Posterior cingulate gyrus (tissue), 11 donors: ENCODE measurements around the gene TMEM150C.
A peak's percentile ranks its signal among the peaks of the same experiment; 100 is the strongest.
"Not testable (repeated sequence)": the region's sequence is repeated elsewhere in the genome, so short reads cannot be mapped to it uniquely, and the experiment has no call there.

Experiments used
- DNase-seq, 10 donors: peaks; one replicate each; pipeline versions ENCODE4 v3.0.0 to v3.0.0-alpha.2; 2020 to 2021; ENCODE audit warnings: mixed read lengths in 3 of 10
- intact Hi-C: fragments of 100-400 bp; cut with DNase I; formaldehyde crosslinking; loops from one replicate; pipeline ENCODE4 v1.15.1; 2023

TMEM150C gene

DNA sequence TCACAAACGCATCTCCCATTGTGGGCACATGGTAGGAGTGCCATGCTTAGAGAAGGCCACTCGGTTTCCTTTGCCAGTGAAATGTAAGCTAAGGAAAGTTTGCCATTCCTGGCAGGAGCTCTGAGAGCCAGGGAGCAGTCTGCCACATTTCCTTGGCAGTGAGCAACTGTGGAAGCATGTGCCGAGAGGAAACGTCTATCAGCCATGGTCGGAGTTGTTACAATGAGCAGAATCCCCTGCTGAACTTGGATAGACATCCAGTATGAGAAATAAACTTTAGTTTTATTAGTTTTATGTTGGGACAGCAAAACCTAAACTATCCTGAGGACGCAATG is 80.3 kb downstream of the TMEM150C start:
- DNase-seq, result no peak
- intact Hi-C loops, result no loop called here

DNA sequence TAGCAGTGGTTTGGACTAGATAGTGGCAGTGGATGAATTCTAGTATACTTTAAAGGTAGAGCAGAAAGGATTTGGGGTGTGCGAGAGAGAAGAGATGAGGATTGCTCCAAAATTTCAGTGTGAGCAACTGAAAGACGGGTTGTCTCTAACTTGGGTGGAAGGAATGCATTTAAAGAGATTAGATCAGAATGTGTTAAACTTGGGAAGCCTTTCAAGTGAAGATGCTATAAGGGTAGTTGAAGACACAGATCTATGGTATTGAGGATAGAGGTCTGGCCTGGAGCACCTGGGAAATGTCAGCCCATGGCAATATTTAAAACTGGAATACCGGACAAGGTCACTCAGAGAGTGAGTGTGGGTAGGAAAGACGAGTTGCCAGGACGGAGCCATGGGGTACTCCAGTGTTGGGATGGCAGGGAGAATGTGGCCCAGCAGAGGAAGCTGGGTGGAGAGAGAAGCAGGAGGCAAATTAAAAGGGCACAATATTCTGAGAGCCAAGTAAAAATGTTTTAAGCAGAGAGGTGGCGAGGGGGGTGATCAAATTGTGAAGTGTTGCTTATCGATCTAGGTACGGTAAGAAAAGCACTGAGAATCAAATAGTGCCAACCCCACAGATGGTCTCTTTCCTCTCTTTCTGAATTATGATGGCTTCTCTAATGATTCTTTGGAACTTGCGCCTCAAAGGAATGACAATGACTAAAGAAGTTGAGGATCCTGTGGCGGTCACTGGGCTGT is 80.8 kb downstream of the TMEM150C start:
- intact Hi-C loops, result no loop called here

DNA sequence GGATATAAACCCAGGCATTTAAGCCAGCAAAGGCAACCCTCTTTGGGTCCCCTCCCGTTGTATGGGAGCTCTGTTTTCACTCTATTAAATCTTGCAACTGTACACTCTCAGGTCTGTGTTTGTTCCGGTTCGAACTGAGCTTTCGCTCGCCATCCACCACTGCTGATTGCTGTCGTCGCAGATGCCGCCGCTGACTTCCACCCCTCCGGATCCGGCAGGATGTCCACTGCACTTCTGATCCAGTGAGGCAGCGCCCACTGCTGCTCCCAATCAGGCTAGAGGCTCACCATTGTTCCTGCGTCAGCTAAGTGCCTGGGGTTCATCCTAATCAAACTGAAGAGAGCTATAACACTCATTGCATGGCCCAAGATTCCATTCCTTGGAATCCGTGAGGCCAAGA is 82.2 kb downstream of the TMEM150C start:
- intact Hi-C loops, result no loop called here
- no peak for DNase-seq

More for the DNA sequence above, 80.8 kb downstream of the TMEM150C start:
- DNase-seq, result no peak

DNA sequence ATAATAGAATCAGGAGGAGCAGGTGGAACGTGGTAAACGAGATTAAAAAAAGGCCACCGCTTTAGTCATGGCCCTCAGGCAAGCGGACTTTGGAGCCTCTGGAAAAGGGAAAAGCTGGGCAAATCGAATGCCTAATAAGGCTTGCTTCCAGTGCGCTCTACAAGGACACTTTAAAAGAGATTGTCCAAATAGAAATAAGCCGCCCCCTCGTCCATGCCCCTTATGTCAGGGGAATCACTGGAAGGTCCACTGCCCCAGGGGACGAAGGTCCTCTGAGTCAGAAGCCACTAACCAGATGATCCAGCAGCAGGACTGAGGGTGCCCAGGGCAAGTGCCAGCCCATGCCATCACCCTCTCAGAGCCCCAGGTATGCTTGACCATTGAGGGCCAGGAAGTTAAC is 84.3 kb downstream of the TMEM150C start:
- DNase-seq, intact Hi-C loops: not testable (repeated sequence)

DNA sequence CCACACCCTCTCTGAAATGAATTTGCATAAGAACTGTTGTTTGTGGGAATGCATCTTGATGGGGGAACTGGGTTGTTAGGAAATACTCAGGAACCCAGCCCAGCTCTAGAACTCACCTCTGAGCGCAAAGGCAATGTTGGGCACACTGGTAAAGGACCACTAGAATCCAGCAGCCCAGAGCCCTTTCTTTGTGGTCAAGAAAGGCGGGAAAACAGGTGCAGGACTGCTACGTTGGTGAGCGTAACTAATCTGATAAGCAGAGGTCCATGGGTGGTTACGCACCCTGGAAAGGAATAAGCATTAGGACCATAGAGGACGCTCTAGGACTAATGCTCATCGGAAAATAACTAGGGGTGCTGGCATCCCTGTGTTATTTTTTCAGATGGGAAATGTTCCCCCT is 85.9 kb downstream of the TMEM150C start:
- intact Hi-C loops, DNase-seq: not testable (repeated sequence)

DNA sequence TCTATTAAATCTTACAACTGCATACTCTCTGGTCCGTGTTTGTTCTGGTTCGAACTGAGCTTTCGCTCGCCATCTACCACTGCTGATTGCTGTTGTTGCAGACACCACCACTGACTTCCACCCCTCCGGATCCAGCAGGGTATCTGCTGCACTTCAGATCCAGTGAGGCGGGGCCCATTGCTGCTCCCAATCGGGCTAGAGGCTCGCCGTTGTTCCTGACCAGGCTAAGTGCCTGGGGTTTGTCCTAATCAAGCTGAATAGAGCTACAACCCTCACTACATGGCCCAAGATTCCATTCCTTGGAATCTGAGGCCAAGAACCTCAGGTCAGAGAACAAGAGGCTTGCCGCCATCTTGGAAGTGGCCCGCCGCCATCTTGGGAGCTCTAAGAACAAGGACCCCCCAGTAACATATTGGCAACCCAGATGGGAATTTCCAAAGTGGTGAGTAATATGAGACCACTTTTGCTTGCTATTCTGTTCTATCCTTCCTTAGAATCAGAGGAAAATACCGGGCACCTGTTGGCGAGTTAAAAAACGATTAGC is 88.1 kb downstream of the TMEM150C start:
- no peak for DNase-seq
- intact Hi-C loops, result no loop called here

DNA sequence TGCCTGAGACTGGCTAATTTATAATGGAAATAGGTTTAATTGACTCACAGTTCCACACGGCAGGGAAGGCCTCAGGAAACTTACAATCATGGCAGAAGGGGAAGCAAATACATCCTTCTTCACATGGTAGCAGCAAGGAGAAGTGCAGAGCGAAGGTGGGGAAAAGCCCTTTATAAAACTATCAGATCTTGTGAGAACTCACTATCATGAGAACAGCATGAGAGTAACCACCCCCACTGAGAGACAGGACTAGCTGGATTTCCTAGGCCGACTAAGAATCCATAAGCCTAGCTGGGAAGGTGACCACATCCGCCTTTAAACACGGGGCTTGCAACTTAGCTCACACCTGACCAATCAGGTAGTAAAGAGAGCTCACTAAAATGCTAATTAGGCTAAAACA is 88.7 kb downstream of the TMEM150C start:
- intact Hi-C loops, DNase-seq: not testable (repeated sequence)

DNA sequence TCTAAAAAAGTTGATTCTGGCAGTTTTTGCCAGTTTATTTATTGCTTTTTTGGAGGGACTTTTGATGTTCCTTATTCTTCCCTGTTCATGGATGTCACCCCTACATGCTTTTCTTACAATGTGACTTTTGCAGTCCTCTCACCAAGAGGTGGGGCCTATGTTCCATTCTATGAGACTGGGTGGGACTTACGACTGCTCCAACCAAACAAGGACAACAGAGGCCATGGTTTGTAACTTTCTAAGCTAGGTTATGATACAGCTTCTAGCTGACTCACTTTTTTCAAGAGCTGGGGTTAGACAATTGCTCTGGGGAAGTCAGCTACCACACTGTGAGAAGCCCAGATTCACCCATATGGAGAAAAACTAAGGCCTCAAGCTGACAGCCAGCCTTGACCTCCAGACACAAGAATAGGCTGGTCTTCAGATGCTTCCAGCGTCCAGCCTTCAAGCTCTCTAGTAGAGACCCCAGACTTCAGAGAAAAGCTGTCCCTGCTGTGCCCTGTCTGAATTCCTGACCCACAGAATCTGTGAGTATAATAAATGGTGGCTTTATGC is 91.9 kb downstream of the TMEM150C start:
- intact Hi-C loops, result loop anchor here (10.0 kb wide), 1 partner anchor 545 kb away; the partner anchor contains the start of gene LIN54
- DNase-seq, result no peak

DNA sequence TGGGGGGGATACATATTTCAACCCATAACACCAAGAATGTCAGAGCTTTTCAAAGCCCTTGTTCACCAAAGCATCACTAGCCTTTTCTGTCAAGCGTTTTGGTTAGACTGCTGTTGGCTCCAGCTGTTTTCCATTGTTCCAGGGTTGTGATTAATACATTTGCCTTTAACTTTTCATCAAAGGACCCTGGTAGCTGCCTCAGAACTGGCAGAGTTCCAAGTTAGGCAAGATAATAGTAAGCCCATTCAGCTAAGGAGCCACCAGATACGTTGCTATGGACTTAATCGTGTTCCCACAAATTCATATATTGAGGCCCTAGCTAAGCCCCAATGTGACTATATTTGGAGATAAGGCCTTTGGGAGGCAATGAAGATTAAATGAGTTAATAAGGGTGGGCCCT is 94.3 kb downstream of the TMEM150C start:
- intact Hi-C loops, result loop anchor here (10.0 kb wide), 1 partner anchor 547 kb away; the partner anchor contains the start of gene LIN54
- DNase-seq, result no peak

DNA sequence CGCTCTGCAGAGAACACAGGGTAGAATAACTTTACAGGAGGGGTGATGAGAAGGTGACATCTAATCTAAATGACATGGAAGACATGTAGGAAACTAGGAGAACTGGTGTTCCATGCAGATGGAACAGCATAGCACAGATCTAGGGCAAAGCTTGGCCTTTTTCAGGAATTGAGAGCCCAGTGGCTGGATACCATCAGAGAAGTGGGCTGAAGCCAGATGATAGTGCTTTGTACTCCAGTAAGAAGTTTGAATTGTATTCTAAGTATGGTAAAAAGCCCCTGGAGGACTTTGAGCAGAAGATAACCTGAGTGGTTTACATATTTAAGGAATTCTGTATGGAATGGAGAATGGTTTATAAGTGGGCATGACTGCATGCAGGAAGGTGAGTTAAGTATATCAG is 98.6 kb downstream of the TMEM150C start:
- no peak for DNase-seq
- intact Hi-C loops, result loop anchor here (2.0 to 10.0 kb wide), 4 partner anchors 339 to 820 kb away; partner anchors contain the start of genes LIN54 and SEC31A

DNA sequence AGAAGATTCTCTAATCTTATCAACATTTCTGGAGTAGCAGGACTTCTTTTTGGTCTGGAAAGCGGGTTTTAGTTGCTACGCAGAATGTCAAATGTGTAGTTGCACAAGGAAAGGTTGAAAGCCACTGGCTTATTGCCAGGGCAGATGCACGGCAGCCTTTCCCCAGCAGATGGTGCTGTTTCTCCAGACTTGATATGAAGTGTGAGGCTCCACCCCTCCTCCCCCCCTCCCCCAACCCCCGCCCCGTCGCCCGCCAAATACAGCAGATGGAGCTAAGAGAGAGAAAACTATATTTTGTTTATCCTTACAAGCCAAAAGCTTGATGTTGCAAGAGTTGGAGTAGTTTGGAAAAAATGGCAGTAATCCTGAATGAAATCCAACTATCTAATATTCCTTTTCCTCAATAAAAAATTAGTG is 99.4 kb downstream of the TMEM150C start:
- intact Hi-C loops, result loop anchor here (1.0 to 10.0 kb wide), 5 partner anchors 277 to 820 kb away; partner anchors contain the start of genes LIN54 and SEC31A
- peak; percentile 72 to 97 (median 84) for DNase-seq

DNA sequence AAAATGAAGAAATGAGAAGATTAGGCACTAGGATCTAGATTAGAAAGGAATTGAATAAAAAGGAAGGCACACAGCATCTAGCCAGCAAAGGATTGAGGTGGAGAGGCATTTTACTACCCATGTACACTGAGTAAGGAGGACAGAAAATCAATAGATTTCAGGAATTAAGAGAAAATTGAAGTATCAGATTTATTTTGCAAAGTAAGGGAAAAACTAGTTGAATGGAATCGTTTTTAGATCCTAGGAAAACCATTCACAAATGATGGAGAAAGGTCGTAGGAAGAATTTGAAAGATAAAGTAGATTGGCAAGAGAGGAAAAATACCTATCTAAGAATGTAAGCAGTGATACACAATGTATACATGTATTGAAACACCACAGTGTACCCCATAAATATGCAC is 100.1 kb downstream of the TMEM150C start:
- intact Hi-C loops, result loop anchor here (1.0 to 10.0 kb wide), 5 partner anchors 278 to 821 kb away; partner anchors contain the start of genes LIN54 and SEC31A
- no peak for DNase-seq

DNA sequence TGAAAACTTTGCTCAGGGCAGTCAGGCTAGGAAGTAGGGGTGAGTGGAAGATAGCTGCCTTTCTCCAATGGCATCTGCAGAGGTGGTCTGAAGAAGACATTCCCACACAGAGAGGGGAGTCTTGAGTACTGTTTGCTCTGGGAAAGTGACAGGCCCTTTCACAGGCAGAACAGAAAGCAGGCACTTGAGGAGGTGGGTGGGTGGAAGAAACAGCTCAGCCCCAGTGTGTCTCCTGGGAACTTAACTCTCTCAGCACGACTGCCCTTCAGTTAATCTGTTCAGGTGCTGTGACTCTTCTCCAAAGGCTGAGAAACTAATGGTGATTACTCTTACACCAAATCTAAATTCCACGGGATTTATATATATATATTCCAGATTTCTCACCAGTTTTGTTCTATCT is 103.1 kb downstream of the TMEM150C start:
- DNase-seq, result no peak

DNA sequence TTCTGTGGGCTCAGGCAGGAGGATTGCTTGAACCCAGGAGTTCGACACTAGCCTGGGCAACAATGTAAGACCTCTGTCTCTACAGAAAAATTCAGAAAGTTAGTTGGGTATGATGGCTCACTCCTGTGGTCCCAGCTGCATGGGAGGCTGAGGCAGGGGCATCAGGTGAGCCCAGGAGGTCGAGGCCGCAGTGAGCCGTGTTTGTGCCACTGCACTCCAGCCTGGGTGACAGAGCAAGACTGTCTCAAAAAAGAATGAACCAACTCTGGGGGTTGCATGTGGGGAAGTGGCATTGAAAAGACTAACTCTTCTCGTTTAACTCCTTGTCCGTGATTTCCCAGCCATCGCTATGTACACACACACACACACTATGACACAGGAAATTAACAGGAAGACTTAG is 104.5 kb downstream of the TMEM150C start:
- no peak for DNase-seq
- intact Hi-C loops, result no loop called here

More for the DNA sequence above, 103.1 kb downstream of the TMEM150C start:
- intact Hi-C loops, result no loop called here

DNA sequence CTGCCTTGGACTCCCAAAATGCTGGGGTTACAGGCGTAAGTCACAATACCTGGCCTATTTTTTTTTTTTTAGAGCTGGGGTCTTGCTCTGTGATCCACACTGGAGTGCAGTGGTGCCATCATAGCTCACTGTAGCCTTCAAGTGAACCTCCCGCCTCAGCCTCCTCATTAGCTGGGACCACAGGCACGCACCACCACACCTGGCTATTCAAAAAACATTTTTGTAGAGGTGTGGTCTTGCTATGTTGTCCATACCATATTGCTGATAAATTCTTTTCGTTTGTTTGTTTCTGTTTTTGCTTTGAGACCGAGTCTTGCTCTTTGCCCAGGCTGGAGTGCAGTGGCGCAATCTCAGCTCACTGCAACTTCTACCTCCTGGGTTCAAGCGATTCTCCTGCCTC is 109.8 kb downstream of the TMEM150C start:
- intact Hi-C loops, result no loop called here
- DNase-seq, result no peak

DNA sequence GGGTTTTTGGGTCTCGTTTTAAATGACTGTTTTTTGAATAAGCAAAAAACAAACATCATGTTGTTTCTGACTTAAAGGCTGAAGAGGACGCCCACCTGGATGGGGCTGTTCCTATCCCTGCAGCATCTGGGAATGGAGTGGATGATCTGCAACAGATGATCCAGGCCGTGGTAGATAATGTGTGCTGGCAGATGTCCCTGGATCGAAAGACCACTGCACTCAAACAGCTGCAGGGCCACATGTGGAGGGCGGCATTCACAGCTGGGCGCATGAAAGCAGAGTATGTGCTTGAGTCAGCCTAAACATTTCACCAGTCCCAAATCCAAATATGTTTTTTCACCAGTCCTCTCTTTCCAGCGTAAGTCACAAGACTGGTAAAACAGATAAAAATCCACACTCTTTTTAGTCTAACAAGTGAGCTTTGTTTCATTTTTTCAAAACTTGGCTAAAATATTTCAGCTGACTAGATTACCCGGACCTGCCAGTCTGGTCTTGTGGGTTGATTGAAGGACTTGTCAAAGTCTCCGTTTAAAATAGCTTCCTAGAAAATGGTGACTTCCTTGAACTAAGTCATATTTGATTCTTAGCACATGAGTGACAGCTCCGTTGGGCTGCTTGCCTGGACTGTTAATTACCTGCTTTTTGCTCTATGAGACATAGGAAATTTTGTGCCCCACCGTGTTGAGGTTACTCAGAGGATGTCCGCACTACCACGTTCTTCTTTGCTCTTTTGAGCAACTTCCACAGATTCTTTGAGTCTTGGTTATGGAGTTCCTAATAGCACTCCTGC is 110.6 kb downstream of the TMEM150C start:
- DNase-seq, result no peak
- intact Hi-C loops, result no loop called here

DNA sequence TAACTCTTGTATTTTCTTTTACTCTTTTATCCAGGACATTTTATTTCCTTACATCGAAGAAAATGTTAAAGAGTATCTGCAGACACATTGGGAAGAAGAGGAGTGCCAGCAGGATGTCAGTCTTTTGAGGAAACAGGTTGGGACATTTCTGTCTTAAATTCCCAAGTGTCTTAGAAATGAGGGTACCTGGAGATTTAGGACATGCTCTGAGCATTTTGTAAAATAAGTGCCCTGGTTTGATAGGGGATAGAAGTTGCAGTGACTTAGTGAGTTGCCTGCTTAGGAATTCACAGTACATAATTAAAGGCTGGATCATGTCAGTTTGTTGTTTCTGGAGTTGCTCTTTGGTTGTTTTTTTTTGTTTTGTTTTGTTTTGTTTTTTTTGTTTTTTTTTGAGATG is 113.9 kb downstream of the TMEM150C start:
- no peak for DNase-seq
- intact Hi-C loops, result no loop called here

DNA sequence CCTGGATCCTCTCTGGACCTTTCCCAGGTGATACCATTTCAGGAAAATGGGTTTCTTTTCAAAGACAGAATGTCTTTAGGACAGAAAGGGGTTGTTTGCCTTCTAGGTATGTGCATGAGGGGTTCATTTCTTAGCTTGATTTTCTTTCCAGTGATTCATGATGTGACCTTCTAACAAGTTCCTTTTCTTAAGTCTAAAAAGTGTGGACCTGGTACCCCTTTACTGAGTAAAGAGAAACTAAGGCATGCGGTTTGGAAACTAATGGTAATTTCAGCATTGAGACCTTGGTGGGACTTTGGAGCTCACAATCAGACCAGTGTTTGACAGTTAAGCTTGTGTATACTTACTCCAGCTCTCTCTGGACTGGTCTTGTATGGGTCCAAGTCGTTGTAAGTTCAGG is 122.7 kb downstream of the TMEM150C start:
- DNase-seq, result no peak
- intact Hi-C loops, result loop anchor here (10.0 kb wide), 2 partner anchors 566 to 596 kb away; partner anchors contain the start of gene COPS4

DNA sequence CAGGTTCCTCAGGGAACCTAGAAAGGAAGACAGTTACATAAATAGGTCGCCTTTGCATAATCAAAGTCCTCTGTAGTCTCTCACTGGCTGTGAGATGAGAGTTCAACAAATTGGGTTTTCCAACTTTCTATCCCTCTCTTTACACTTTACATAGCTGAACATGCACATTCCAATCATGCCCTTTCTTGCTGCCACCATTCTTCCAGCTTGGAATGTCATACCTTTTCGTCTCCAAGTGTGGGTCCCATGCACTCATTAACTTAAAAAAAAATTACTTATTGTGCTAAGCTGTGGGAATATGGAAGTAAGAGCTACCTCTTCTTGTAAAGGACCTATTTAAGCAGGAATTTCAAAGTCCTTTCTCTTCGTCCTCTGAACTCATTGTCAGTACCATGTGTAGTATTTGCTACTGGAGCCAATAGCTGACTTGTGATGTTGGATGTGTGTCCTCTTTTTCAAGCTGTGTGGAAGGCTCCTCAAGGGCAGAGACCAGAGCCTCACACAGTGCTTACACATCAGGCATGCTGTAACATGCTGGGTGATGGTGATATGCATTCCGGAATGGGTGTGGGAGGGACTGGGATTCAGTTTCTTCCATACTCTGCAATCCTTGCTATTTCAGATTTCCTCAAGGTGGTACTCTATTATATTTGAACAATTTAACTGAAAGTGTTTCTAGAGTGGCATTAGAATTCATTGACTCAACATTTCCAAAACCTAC is 124.3 kb downstream of the TMEM150C start:
- intact Hi-C loops, result loop anchor here (10.0 kb wide), 2 partner anchors 567 to 597 kb away; partner anchors contain the start of gene COPS4
- no peak for DNase-seq

DNA sequence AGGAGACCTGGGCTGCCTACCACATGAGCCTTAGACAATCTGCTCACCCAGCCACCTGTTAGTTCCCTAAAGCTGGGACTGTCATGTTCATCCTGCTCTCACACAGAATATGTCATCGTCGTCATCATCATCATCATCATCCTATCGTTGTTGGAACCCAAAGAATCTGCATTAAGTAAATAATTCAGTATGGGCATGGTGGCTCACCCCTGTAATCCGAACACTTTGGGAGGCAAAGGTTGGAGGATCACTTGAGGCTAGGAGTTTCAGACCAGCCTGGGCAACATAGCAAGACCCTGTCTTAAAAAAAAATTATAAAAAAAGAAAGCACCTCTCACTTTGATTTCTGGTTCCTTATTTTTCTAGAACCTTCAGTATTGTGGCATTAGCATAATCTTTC is 125.0 kb downstream of the TMEM150C start:
- DNase-seq, result no peak
- intact Hi-C loops, result loop anchor here (10.0 kb wide), 2 partner anchors 568 to 598 kb away; partner anchors contain the start of gene COPS4
